ENCODE measurements around the gene MAP2K5. TPM values are rescaled to one million over a fixed set of nuclear protein-coding genes. Genes with fewer than 3 reads are reported as not detected.

The MAP2K5 gene
- total RNA-seq, 4 donors from 2014 or later: 7.2 to 14.2 (median 9.3) TPM

DNA sequence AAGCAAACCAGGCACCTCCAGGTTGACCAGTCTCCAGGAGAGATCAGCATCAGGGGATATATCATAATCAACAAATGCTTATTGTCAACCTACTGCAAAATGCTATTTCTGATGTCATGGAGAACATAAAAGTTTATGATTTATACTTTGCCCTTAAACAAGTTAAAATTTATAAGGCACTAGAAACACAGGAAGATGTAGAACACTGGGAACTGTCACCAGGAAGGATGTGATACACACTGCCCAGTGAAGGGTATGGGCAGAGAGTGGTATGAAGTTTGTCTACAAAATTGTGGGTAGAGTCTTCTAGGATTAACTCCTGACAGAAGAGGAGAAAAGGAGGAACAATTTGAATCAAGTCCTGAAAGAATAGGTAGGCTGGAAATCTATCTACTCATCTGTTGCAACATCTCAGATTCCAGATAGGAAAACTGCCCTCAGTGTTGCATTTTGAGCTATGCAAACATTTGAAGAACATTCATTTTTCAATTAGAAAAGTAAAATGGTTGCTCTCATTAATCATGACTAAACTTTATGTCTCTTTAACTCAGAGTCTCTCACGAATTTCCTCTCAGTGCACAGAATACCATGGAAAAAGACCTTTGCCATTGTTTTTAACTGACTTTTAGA lies 176.9 kb downstream of the MAP2K5 start:
- no peak for TF ChIP-seq CTCF (IDR thresholded peaks at IDR 0.05)
- DNase-seq (ENCODE audit: low spot score) (no peak), ATAC-seq (ENCODE audit: low FRiP score) (no peak)

- no peak for DNase-seq (ENCODE audit: low spot score)
- no peak for TF ChIP-seq CTCF (IDR thresholded peaks at IDR 0.05)
- ATAC-seq (ENCODE audit: low FRiP score): no peak
These were observed 178.2 kb downstream of the MAP2K5 start for GRCh38 chr15:67720556-67721175.

GRCh38 chr15:67722030-67722817 lies 179.7 kb downstream of the MAP2K5 start:
- no peak for ATAC-seq (ENCODE audit: low FRiP score)
- DNase-seq (ENCODE audit: low spot score): no peak
- no peak for TF ChIP-seq CTCF (IDR thresholded peaks at IDR 0.05)

DNA sequence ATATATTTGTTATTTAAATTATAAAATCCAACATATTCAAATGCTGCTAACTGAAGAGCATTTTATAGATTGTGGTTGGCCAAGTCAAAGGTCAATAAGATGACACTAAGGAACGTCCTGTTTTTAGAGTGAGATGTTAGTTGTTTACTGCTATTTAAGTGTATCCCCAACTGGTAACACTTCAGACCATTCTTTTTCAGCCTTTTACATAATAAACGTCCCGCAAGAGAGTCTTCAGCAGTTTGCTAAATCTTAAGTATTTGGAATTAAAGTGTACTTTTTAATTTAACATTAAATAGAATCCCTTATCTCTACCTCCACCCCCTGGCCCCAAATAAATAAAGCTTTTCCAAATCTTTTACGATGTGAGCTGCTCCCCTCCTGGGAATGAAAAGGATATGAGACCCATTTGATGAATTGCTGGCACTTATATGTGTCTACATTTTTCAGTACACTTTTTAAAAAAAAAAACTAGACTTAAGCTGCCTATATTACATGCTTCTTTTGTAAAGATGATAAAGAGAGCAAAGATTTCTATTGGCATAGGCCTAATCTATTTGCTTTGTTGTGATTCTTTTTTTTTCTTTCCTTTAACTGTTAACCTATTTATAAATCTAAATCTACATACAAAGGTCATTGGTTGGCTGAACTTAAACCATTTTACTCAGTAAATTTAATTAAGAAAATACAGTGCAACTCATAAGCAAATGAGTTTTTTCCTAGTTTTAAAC lies 181.0 kb downstream of the MAP2K5 start:
- no peak for ATAC-seq (ENCODE audit: low FRiP score)
- no peak for DNase-seq (ENCODE audit: low spot score)
- no peak for TF ChIP-seq CTCF (IDR thresholded peaks at IDR 0.05)

DNA sequence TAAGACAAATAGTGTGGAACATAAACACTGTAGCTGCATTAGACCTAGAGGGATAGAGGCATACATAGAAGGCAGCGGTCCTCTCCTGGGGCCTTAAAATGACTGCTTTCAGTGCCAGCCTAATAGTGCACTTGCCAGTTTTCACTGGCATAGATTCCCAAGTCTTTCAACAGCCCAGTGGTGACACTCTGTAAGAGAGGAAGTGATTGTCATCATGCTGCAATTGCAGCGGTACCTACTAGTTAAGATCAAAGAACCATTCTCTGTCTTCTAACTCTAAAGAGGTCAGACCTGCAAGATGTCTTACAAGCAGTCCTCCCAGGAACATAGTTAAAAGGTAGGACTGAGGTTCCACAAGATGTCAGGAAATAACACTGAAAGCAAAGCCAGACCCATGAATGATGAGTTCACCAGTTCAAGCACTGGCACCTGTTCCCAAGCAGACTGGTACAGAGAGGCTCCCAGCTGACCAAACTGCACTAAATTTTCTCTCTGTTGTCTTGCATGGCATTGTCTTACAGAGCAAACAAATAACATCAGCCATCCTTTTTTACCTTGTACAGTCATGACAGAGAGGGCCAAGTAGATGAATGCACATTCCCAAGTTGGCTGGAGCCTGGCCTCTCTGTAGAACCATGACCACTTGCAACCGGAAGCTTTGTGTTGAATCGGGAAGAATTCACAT lies 182.3 kb downstream of the MAP2K5 start:
- no peak for TF ChIP-seq CTCF (IDR thresholded peaks at IDR 0.05)
- ATAC-seq (ENCODE audit: low FRiP score) (no peak), DNase-seq (ENCODE audit: low spot score) (no peak)

- ATAC-seq (ENCODE audit: low FRiP score) (no peak), DNase-seq (ENCODE audit: low spot score) (no peak)
- no peak for TF ChIP-seq CTCF (IDR thresholded peaks at IDR 0.05)
These were observed 187.6 kb downstream of the MAP2K5 start for GRCh38 chr15:67730135-67730534.

Measured in omental fat pad (tissue), 4 donors.